HCT116 (cell line): Measurements from ENCODE around the gene SPCS2.

Experiments
- ATF3 ChIP-seq: IDR thresholded peaks from 2 replicates; pipeline ENCODE4 v1.6.1; 2012
- CTCF ChIP-seq, 3 experiments: fragments of 200-600 bp in 1 of 3; sonication (generic) in 1 of 3; IDR thresholded peaks in 2 of 3; conservative IDR thresholded peaks in 1 of 3; 2 replicates each; pipeline ENCODE4 v1.5.1; 2012 to 2017; ENCODE audit warnings: low read depth in 2 of 3, low read length in 2 of 3, antibody characterized with exemption in 1 of 3, borderline replicate concordance in 1 of 3, control low read depth in 1 of 3, mild to moderate bottlenecking in 1 of 3, mixed read lengths in 1 of 3, mixed run types in 1 of 3, moderate library complexity in 1 of 3; ENCODE audit not compliant: insufficient read depth in 1 of 3
- EZH2 ChIP-seq: fragments of 200-600 bp; sonication (generic); IDR thresholded peaks from 2 replicates; pipeline ENCODE4 v1.6.1; 2017; ENCODE audit warnings: antibody characterized with exemption, mixed run types
- EZH2phosphoT487 ChIP-seq: fragments of 200-600 bp; IDR thresholded peaks from 2 replicates; pipeline ENCODE4 v1.6.1; 2018; ENCODE audit warnings: antibody characterized with exemption, borderline replicate concordance
- FOSL1 ChIP-seq: IDR thresholded peaks from 2 replicates; pipeline ENCODE4 v1.6.1; 2012; ENCODE audit warnings: low read depth
- POLR2A ChIP-seq: IDR thresholded peaks from 2 replicates; pipeline ENCODE4 v1.7.0; 2011; ENCODE audit warnings: borderline replicate concordance; ENCODE audit not compliant: insufficient read depth, insufficient read length; ENCODE audit errors: extremely low read depth
- POLR2AphosphoS5 ChIP-seq: IDR thresholded peaks from 2 replicates; pipeline ENCODE4 v1.6.1; 2011; ENCODE audit warnings: mild to moderate bottlenecking, low read depth, low read length, moderate library complexity
- REST ChIP-seq: IDR thresholded peaks from 2 replicates; pipeline ENCODE4 v1.6.1; 2012; ENCODE audit warnings: low read depth
- SP1 ChIP-seq: IDR thresholded peaks from 2 replicates; pipeline ENCODE4 v1.6.1; 2012; ENCODE audit warnings: low read depth
- TCF7L2 ChIP-seq: IDR thresholded peaks from 2 replicates; pipeline ENCODE4 v1.7.0; 2011; ENCODE audit warnings: borderline replicate concordance, inconsistent platforms; ENCODE audit not compliant: insufficient read depth, insufficient read length; ENCODE audit errors: extremely low read depth
- ZFX ChIP-seq: fragments of 450-650 bp; IDR thresholded peaks from 2 replicates; pipeline ENCODE4 v1.6.1; 2017
- TF ChIP-seq, protein P1 (sequence below): IDR thresholded peaks from 2 replicates; pipeline ENCODE4 v1.6.1; 2011; ENCODE audit warnings: mild to moderate bottlenecking, low read length, moderate library complexity; ENCODE audit not compliant: insufficient replicate concordance; ENCODE audit errors: extremely low read depth

GRCh38 chr11:74978041-74978440, 29.0 kb downstream of the SPCS2 start:
- TF ChIP-seq CTCF (IDR thresholded peaks at IDR 0.05 in 2 of 3, conservative IDR thresholded peaks at IDR 0.05 in 1 of 3; ENCODE audit: borderline replicate concordance in 1 of 3, insufficient read depth in 1 of 3, low read depth in 2 of 3, low read length in 2 of 3) (no peak), SP1 (no peak), EZH2 (no peak), FOSL1 (no peak), POLR2AphosphoS5 (no peak), TCF7L2 (no peak), POLR2A (no peak), EZH2phosphoT487 (no peak), ZFX (no peak), ATF3 (no peak), REST (no peak)
- TF ChIP-seq, protein P1, sequence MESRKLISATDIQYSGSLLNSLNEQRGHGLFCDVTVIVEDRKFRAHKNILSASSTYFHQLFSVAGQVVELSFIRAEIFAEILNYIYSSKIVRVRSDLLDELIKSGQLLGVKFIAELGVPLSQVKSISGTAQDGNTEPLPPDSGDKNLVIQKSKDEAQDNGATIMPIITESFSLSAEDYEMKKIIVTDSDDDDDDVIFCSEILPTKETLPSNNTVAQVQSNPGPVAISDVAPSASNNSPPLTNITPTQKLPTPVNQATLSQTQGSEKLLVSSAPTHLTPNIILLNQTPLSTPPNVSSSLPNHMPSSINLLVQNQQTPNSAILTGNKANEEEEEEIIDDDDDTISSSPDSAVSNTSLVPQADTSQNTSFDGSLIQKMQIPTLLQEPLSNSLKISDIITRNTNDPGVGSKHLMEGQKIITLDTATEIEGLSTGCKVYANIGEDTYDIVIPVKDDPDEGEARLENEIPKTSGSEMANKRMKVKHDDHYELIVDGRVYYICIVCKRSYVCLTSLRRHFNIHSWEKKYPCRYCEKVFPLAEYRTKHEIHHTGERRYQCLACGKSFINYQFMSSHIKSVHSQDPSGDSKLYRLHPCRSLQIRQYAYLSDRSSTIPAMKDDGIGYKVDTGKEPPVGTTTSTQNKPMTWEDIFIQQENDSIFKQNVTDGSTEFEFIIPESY = no peak
